HG03196 (cell line): ENCODE data around the gene PTGR1.
"Not testable (repeated sequence)": the region's sequence is repeated elsewhere in the genome, so short reads cannot be mapped to it uniquely, and the experiment has no call there.

Source experiments
- ATAC-seq: cut with Tn5 transposase; IDR thresholded peaks from one replicate; pipeline ENCODE4 v1.9.1; 2021; ENCODE audit not compliant: unreplicated experiment

The PTGR1 gene

GRCh38 chr9:111615928-111616327, 16.5 kb upstream of the PTGR1 start:
- no peak for ATAC-seq

GRCh38 chr9:111613436-111614040, 14.1 kb upstream of the PTGR1 start:
- ATAC-seq, result no peak

- no peak for ATAC-seq
Measured at GRCh38 chr9:111610845-111611244, 11.4 kb upstream of the PTGR1 start.

- ATAC-seq, result no peak
Measured at GRCh38 chr9:111610149-111610548, 10.7 kb upstream of the PTGR1 start.

DNA sequence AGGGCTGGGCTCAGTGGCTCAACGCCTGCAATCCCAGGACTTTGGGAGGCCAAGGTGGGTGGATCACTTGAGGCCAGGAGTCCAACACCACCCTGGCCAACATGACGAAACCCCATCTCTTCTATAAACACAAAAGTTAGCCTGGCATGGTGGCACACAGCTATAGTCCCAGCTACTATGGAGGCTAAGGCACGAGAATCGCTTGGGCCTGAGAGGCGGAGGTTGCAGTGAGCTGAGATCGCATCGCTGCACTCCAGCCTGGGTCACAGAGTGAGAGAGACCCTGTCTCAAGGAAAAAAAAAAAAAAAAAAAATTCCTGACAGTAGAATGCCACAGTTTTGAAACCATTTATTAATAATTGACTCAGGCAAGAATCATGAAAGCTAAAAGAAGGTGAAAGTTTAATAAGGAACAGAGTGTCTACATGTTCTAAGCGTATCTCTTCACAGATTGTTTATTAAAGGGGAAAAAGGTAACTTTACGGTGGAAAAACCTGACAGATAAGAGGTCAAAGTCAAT, 5.7 kb upstream of the PTGR1 start:
- no peak for ATAC-seq

GRCh38 chr9:111604054-111604615, 4.7 kb upstream of the PTGR1 start:
- ATAC-seq, result no peak

GRCh38 chr9:111603041-111603440, 3.6 kb upstream of the PTGR1 start:
- ATAC-seq, result no peak

DNA sequence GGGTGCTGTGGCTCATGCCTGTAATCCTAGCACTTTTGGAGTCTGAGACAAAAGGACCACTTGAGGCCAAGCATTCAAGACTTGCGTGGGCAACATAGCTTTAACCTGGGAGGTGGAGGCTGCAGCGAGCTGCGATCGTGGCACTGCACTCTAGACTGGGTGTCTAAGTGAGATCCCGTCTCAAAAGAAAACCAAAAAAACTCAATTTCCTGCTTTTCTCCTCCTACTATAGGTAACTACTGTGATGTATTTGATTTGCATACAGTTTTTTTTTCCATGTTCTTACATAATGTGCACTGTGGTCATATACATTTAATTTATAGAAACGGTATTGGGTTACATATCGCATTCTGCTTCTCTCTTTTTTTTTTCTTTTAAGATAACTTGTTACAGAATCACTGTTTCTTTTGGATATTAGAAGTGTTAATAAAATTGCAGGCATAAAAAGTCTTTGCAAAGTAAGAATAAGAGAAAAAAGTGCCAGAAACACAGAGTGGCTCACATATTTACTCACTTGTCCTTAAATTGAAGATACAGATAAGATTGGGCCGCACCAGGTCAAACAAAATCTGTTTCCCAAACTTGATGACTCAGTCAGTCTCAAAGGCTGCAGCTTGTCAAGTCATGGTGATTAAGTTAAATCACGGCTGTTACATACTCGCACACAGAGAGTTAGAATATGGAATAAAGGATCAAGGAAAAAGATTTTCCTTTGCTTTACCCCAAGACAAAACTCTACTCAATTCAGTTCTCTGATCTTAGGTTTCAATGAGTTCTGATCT, 2.0 kb upstream of the PTGR1 start:
- ATAC-seq, result no peak

DNA sequence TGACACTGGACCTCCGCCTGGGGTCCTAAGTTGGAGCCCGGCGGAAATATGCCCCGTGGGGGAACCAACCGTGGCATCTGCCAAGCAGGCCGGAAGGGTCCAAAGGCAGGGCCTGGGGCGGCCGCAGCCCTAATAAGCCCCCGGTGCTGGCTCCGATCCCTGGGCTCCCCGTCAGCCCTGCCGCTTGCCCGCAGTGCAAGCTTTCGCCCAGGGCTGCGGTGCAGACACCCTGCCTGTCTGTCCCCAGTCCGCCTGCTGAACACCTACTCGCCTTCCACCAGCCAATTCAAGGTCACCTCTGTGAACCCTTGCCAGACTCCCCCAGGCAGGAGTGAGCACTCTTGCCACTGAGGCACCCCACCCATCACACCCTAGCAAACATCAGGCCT, 502 bp upstream of the PTGR1 start:
- no peak for ATAC-seq

DNA sequence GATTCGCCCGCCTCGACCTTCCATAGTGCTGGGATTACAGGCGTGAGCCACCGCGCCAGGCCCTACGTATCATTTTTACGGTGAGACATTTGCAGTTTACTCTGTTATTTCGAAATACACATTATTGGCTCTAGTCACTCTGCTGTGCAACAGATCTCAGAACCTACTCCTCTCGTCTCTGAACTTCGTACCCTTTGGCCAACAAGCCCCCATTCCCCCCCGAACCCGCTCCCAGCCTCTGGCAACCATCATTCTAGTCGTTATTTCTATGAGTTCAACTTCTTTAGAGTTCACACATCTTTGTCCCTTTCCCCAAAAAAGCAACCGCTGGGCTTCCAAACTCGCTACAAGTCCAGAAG, 735 bp downstream of the PTGR1 start:
- no peak for ATAC-seq

- ATAC-seq, result peak; percentile 47
Measured at GRCh38 chr9:111597852-111598732, 1.4 kb downstream of the PTGR1 start.

DNA sequence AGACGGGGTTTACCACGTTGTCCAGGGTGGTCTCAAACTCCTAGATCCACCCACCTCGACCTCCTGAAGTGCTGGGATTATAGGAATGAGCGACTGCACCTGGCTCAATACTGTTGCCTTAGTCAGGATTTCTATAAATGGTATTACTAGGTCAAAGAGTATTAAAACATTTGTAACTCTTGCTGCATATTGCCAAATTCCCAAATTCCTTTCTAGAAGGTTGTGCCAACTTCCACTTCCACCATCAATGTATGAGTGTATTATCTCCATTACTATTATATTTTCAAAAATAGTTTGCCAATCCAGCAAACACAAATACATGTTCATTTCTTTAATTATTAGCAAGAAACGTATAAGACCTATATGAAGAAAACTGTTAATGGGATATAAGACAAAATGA, 10.6 kb downstream of the PTGR1 start:
- ATAC-seq, result no peak

- no peak for ATAC-seq
Measured at GRCh38 chr9:111586378-111586777, 13.1 kb downstream of the PTGR1 start.

DNA sequence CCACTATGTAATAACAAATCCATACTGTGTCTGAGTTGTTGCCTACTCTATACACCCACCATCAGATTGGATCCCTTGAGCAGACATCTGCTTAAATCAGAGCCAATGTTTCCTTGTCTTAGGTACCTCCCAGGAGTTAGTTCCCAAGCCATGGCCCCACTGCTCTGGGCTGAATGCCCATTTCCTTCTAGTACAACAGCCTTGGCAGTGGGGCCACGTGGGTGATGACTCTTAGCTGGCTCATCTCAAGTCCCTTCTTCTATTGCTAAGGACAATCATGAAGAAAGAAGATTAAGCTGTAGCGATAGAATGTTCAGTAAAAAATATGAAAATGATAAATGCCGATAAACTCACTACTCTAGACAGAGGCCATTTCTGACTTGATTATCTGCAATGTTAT, 16.6 kb downstream of the PTGR1 start:
- no peak for ATAC-seq

- no peak for ATAC-seq
Measured at GRCh38 chr9:111572950-111573604, 26.4 kb downstream of the PTGR1 start.

GRCh38 chr9:111568127-111568526, 31.3 kb downstream of the PTGR1 start:
- ATAC-seq, result not testable (repeated sequence)

DNA sequence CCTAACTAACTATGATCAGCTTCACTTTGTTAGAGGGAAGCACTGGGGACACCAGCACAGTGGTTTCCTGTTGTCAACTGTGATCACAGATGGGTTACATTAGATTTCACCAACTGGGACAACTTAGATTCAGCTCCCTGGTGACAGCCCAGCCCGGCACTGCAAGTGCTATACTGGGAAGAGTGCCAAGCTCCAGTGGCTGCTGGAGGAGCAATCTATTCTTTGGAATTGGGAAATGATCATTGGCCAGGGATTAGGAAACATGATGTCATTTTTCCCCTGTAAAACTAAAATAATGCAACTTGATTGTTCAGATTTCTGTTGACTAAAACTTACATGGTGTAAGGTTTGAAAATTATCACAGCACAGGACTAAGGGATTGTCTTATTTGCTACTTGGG, 33.2 kb downstream of the PTGR1 start:
- ATAC-seq, result no peak

GRCh38 chr9:111561165-111561719, 38.2 kb downstream of the PTGR1 start:
- ATAC-seq, result no peak

DNA sequence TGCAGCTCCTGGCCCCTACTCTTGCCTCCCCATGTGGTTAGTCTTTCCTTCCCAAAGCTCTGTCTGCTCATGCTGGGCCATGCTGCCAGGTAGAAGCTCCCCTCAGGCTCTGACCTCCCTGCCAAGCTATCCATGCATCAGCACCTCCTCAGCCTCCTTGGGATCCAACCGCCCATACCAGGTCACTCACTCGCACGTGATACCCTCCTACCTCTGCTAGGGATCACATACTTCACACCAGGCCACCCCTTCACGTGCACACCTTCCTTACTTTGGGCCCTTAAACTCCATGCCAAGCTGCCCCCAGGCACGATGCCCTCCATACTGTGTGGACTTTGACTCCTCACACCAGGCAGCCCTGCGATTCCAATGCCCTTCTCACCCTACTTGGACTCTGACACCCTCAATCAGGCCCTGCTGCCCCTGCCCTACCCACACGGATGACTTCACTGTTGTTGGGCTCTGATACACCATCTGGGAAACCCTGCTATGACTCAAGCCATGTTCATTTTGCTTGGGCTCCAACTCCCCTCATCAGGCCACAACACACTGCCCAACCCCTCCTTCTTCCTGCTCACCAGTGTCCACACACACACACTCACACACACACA, 40.3 kb downstream of the PTGR1 start:
- no peak for ATAC-seq

DNA sequence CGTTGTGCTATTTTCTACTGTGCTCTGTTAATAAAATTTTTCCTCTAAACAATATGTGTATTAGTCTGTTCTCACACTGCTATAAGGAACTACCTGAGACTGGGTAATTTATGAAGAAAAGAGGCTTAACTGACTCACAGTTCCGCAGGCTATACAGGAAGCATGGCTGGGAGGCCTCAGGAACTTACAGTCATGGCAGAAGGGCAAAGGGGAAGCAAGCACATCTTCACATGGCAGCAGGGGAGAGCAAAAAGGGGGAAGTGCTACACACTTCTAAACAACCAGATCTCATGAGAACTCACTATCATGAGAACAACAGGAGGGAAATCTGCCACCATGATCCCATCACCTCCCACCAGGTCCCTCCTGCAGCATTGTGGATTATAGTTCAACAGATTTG, 44.0 kb downstream of the PTGR1 start:
- not testable (repeated sequence) for ATAC-seq
